GM10266 (cell line): ENCODE data around the gene GAK.

Experiments used
- DNase-seq: peaks from one replicate; pipeline ENCODE4 v3.0.0; 2012; ENCODE audit errors: extremely low spot score
- CTCF ChIP-seq: IDR thresholded peaks from 2 replicates; pipeline ENCODE4 v1.5.1; 2012; ENCODE audit warnings: mild to moderate bottlenecking, low read depth; ENCODE audit not compliant: control insufficient read depth, insufficient read depth; ENCODE audit errors: missing control alignments

The GAK gene

GRCh38 chr4:832108-832507 lies 100.0 kb downstream of the GAK start:
- TF ChIP-seq CTCF = no peak
- no peak for DNase-seq

GRCh38 chr4:831483-831805 lies 100.7 kb downstream of the GAK start:
- no peak for DNase-seq
- no peak for TF ChIP-seq CTCF

GRCh38 chr4:830601-831482 lies 101.3 kb downstream of the GAK start:
- no peak for DNase-seq
- TF ChIP-seq CTCF = no peak

GRCh38 chr4:829761-830600 lies 102.1 kb downstream of the GAK start:
- TF ChIP-seq CTCF = no peak
- DNase-seq = no peak

GRCh38 chr4:829291-829690 lies 102.8 kb downstream of the GAK start:
- TF ChIP-seq CTCF = no peak
- DNase-seq = no peak

- no peak for TF ChIP-seq CTCF
- DNase-seq = no peak
Measured at GRCh38 chr4:828641-829271, 103.4 kb downstream of the GAK start.
